ENCODE results near the gene SETD1A.

SETD1A gene

DNA sequence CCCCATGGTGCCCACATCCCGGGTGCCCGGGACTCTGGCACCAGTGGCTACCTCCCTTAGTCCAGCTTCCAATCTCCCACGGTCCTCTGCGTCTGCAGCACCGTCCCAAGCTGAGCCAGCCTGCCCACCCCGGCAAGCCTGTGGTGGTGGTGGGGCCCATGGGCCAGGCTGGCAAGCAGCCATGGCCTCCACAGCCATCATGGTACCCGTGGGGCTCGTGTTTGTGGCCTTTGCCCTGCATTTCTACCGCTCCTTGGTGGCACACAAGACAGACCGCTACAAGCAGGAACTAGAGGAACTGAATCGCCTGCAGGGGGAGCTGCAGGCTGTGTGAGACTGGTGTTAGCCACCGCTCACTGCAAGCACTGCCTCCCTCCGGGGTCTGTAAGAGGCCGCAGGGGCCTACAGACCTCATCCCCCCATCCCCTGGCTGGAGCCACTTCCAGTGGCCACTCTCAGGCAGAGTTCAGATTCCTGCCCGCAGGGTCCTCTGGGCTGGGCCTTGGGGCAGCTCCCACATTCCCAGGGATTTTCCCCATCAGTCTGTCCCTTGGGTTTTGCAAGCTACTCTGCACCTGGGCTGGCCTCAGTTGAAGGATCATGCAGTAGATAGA lies 3.9 kb upstream of the SETD1A start:
- peak; percentile 50 to 58 for DNase-seq (ENCODE audit: low read depth in 2 of 2)

- no peak for DNase-seq (ENCODE audit: low read depth in 2 of 2)
Measured at GRCh38 chr16:30954993-30955392, 2.6 kb upstream of the SETD1A start.

DNA sequence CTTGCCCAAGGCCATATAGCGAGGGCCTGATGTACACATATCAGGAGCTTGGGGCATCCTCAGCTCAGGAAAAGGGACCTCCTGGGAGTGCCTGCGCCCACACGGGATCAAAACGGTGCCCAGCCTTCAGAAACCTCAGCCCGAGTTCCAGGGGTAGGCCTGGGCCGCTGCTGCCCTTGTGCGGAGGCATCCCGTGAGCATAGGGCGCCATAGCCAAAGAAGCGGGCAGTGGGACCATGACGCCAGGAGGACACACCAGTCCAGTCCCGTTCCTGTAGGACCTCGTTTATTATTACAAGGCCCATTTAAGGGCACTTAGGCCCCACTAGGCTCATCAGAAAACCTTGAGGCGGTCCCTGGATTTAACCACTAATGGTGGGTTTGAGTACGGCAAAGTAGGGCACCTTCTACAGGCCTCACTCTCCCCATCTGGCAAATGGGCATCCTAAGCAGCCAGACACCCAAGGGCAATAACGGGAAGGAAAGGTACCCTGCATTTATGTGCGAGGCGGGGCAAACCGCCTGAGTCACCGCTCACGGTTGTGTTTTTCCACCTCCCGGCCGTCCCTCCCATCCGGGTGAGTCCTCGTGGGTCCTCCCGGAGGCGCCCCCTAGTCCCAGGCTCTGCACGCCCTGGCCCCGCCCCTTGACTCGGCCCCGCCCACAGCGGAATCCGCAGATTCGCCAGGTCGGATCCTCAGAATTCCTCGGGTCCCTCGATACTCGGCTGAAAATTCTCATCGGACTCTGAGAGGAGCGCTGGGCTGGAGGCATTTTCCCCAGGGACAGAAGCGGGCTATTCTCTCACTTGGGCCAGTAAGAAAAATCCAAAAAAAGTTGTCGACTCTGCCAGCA lies 726 bp upstream of the SETD1A start:
- peak; percentile 92 to 94 for DNase-seq (ENCODE audit: low read depth in 2 of 2)

GRCh38 chr16:30958175-30959079 lies 873 bp downstream of the SETD1A start:
- no peak for DNase-seq (ENCODE audit: low read depth in 2 of 2)

- DNase-seq (ENCODE audit: low read depth in 2 of 2), result no peak
Measured at GRCh38 chr16:30961384-30961783, 3.8 kb downstream of the SETD1A start.

DNA sequence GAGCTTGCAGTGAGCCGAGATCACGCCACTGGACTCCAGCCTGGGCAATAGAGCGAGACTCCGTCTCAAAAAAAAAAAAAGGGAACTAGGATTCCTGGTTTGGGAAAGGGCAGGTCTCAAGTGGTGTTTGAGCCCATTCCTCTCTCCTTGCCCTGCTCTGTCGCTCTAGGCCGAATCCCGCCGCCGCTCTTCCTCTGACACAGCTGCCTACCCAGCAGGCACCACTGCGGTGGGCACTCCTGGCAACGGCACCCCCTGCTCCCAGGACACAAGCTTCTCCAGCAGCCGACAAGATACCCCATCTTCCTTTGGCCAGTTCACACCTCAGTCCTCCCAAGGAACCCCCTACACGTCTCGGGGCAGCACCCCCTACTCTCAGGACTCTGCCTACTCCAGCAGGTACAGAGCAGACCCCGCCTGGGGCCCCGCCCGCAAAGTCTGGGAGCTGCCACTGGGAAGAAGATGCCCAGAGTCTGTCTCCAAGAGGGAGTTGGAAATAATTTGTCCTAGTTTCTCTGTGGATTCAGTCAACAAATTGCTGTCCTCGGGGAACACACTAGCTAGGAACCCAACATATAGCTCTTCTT lies 6.5 kb downstream of the SETD1A start:
- DNase-seq (ENCODE audit: low read depth in 2 of 2), result no peak

GRCh38 chr16:30964574-30965226 lies 7.1 kb downstream of the SETD1A start:
- DNase-seq (ENCODE audit: low read depth in 2 of 2), result no peak

GRCh38 chr16:30965436-30965835 lies 7.9 kb downstream of the SETD1A start:
- no peak for DNase-seq (ENCODE audit: low read depth in 2 of 2)

- no peak for DNase-seq (ENCODE audit: low read depth in 2 of 2)
Measured at GRCh38 chr16:30966033-30966619, 8.6 kb downstream of the SETD1A start.

- no peak for DNase-seq (ENCODE audit: low read depth in 2 of 2)
Measured at GRCh38 chr16:30967795-30968194, 10.2 kb downstream of the SETD1A start.

DNA sequence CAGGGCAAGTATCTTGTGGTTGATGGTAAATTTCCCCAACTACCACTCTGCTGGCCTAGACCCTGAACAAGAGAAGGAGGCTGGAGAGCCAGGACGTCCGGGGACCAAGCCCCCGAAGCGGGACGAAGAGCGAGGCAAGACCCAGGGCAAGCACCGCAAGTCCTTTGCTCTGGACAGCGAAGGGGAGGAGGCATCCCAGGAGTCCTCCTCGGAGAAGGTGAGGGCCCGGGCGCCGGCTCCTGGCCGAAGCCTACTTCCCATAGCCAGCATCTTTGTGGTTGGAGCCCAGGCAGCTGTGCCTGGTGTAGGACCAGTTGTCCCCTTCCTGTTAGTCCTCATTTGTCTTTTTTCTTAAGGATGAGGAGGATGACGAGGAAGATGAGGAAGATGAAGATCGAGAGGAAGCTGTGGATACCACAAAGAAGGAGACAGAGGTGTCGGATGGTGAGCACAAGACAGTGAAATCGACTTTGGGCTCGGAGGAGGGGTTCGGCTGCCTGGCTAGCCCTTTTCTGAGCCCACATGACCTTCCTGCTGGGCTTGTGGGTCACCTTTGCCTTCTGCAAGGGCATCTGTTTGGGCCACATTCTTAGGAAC lies 11.8 kb downstream of the SETD1A start:
- DNase-seq (ENCODE audit: low read depth in 2 of 2), result no peak

DNA sequence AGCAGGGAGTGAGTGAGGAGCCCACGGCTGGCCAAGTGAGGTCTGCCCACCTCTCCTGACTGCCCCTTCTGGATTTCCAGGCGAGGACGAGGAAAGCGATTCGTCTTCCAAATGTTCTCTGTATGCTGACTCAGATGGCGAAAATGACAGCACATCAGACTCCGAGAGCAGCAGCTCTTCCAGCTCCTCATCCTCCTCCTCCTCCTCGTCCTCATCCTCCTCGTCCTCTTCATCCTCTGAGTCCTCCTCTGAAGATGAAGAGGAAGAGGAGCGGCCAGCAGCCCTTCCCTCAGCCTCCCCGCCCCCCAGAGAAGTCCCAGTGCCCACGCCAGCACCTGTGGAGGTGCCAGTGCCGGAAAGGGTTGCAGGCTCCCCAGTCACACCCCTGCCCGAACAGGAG lies 13.7 kb downstream of the SETD1A start:
- no peak for DNase-seq (ENCODE audit: low read depth in 2 of 2)

DNA sequence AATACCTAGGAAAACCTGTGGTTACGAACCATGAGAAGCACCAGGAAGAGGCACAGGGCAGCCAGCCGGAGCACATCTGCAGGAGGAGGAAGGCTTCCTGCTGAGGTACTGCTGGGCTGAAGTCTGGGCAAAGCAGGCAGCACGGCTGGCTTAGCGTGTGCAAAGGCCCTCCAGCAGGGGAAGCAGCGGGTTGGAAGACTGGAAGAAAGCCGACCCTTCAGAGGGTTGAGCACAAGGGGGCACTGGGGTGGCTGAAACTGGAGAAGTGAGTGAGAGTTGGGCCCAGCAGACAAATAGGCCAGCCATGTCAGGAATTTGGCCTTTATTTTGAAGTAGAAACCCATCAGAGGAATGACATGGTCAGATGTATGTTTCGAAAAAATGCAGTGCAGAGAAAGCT lies 15.3 kb downstream of the SETD1A start:
- no peak for DNase-seq (ENCODE audit: low read depth in 2 of 2)

DNA sequence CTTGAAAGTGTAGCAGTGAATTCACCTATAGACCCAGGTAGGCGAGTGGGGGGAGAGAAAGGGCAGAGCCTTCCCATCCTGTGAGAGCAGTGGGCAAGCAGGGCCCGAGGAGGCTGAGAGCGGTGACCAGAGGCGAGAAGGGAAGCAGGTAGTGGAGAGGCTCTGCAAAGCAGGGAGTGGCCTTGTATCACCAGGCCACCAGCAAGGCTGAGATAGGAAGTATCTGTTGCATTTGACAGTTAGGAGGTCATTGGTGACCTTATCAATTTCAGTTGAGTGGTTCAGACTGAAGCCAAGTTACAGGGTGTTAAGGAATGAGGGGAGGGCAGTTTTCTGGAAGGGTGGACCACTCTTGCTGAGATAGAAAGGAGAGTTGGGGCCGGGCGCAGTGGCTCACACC lies 16.8 kb downstream of the SETD1A start:
- no peak for DNase-seq (ENCODE audit: low read depth in 2 of 2)

- no peak for DNase-seq (ENCODE audit: low read depth in 2 of 2)
Measured at GRCh38 chr16:30976486-30976885, 18.9 kb downstream of the SETD1A start.

DNA sequence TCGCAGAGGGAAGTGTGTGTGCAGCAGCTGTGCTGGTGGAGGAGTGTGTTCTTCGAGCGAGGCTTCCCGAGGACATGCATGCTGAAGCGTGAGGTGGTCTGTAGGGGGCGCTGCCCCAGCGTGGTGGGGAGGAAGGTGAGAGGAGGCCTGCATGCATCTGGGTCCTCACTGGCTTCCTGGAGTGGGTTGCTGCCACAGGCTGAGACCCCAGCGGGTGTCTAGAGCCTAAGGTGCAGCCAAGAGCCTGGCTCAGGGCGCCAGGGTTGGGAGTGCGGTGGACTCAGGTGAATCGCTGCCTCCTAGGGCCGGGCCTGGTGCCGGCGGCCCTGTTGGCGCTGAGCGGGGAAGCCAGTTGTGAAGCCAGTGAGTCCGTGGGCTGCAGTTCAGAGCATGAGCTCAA lies 19.9 kb downstream of the SETD1A start:
- DNase-seq (ENCODE audit: low read depth in 2 of 2), result peak in 1 of 2 donors; percentile 16

GRCh38 chr16:30979170-30980022 lies 21.8 kb downstream of the SETD1A start:
- no peak for DNase-seq (ENCODE audit: low read depth in 2 of 2)

DNA sequence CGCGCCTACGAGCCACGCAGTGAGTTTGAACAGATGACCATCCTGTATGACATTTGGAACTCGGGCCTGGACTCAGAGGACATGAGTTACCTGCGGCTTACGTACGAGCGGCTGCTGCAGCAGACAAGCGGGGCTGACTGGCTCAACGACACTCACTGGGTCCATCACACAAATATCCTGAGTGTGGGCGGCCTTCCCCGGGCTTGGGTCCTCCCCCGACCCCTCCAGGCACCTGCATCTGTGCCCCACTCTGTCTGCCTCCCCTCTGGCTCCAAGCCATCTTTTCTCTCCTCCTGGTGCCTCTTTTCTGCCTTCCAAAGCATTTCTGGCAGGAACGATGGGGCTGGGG lies 22.4 kb downstream of the SETD1A start:
- no peak for DNase-seq (ENCODE audit: low read depth in 2 of 2)

DNA sequence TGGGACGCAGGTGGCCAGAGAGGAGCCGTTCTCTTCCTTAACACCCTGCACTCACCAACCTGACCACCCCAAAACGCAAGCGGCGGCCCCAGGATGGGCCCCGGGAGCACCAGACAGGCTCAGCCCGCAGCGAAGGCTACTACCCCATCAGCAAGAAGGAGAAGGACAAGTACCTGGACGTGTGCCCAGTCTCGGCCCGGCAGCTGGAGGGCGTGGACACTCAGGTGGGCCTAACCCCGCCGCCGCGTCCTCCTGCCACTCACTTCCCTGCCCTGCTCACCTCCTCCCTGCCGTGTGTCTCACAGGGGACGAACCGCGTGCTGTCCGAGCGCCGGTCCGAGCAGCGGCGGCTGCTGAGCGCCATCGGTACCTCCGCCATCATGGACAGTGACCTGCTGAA lies 22.9 kb downstream of the SETD1A start:
- no peak for DNase-seq (ENCODE audit: low read depth in 2 of 2)

DNA sequence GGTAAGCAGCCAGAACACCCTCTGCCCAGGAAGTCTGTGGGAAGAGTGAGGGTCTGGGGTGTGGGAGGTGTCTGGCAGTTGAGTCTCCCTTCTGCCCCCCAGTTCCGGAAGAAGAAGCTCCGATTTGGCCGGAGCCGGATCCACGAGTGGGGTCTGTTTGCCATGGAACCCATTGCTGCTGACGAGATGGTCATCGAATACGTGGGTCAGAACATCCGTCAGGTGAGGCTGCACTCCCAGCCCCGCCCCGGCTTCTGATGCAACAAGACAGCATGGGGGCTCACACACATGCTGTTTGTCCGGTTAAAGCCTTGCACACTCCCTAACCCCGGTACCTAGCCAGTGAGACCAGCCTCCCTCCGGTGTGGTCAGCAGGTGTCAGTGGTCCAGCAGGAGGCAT lies 23.4 kb downstream of the SETD1A start:
- no peak for DNase-seq (ENCODE audit: low read depth in 2 of 2)
